SK-N-SH (cell line): ENCODE results near the gene PSMB2. TPM values are rescaled to one million over a fixed set of nuclear protein-coding genes. Genes with fewer than 3 reads are reported as not detected.

Experiments
- CTCF ChIA-PET: fragments of 300-600, 350-600 bp; formaldehyde crosslinking; extraction: SDS; loops from one replicate; lab custom pipeline; 2021; lab: Yijun Ruan, JAX
- POLR2A ChIA-PET: fragments of 350-600 bp; sonication (Branson Sonifier 250); formaldehyde crosslinking; extraction: SDS; loops from one replicate; lab custom pipeline; 2020; ENCODE audit warnings: antibody characterized with exemption, inconsistent platforms; lab: Yijun Ruan, JAX
- DNase-seq: peaks from one replicate; pipeline ENCODE4 v3.0.0; 2012
- H2AFZ ChIP-seq: fragments of 200-600 bp; sonication (generic); 2 replicates; pipeline ENCODE4 v1.8.1; 2016; ENCODE audit warnings: antibody characterized with exemption, mild to moderate bottlenecking, low read depth
- H3F3A ChIP-seq: fragments of 200-600 bp; sonication (generic); replicated peaks from 2 replicates; pipeline ENCODE3; 2016; ENCODE audit warnings: antibody characterized with exemption, mild to moderate bottlenecking; ENCODE audit not compliant: insufficient read depth
- H3K27ac ChIP-seq, 2 experiments: fragments of 200-500 bp in 1 of 2; fragments of 200-600 bp in 1 of 2; sonication (Bioruptor generic) in 1 of 2; sonication (generic), shearing (Covaris generic) in 1 of 2; 2 replicates each; pipeline versions ENCODE4 v1.5.1 to v1.6.1; 2014 to 2016; ENCODE audit warnings: low read depth in 2 of 2, inconsistent platforms in 1 of 2, low read length in 1 of 2, mild to moderate bottlenecking in 1 of 2, mixed read lengths in 1 of 2
- H3K27me3 ChIP-seq: fragments of 200-600 bp; sonication (generic), shearing (Covaris generic); 2 replicates; pipeline ENCODE4 v1.6.1; 2016; ENCODE audit warnings: mixed run types; ENCODE audit not compliant: insufficient read depth
- H3K36me3 ChIP-seq, 2 experiments: fragments of 200-500 bp in 1 of 2; fragments of 200-600 bp in 1 of 2; sonication (Bioruptor generic) in 1 of 2; sonication (generic) in 1 of 2; replicated peaks in 1 of 2; 2 replicates each; pipeline versions ENCODE3 to v1.5.1; 2014 to 2016; ENCODE audit warnings: low read length in 1 of 2, mild to moderate bottlenecking in 1 of 2; ENCODE audit not compliant: insufficient read depth in 2 of 2, control insufficient read depth in 1 of 2
- H3K4me1 ChIP-seq, 2 experiments: fragments of 200-500 bp in 1 of 2; fragments of 200-600 bp in 1 of 2; sonication (Bioruptor generic) in 1 of 2; sonication (generic), shearing (Covaris generic) in 1 of 2; 2 replicates each; pipeline versions ENCODE4 v1.5.1 to v1.6.1; 2014 to 2016; ENCODE audit warnings: low read depth in 1 of 2, low read length in 1 of 2, mixed run types in 1 of 2; ENCODE audit not compliant: insufficient read depth in 2 of 2, control insufficient read depth in 1 of 2
- H3K4me2 ChIP-seq: fragments of 200-600 bp; sonication (generic), shearing (Covaris generic); 2 replicates; pipeline ENCODE4 v1.6.1; 2017; ENCODE audit warnings: mixed run types
- H3K4me3 ChIP-seq, 2 experiments: fragments of 200-500 bp in 1 of 2; fragments of 200-600 bp in 1 of 2; sonication (Bioruptor generic) in 1 of 2; sonication (generic), shearing (Covaris generic) in 1 of 2; 2 replicates each; pipeline versions ENCODE4 v1.5.1 to v1.8.1; 2014 to 2016; ENCODE audit warnings: low read depth in 2 of 2, inconsistent platforms in 1 of 2, low read length in 1 of 2, mild to moderate bottlenecking in 1 of 2, mixed read lengths in 1 of 2, moderate library complexity in 1 of 2
- H3K79me2 ChIP-seq: fragments of 200-600 bp; sonication (generic); 2 replicates; pipeline ENCODE4 v1.8.1; 2017; ENCODE audit warnings: mild to moderate bottlenecking; ENCODE audit not compliant: insufficient read depth
- H3K9ac ChIP-seq: fragments of 200-600 bp; sonication (generic); 2 replicates; pipeline ENCODE4 v1.6.1; 2017; ENCODE audit warnings: mixed run types
- H3K9me2 ChIP-seq: fragments of 200-600 bp; sonication (generic); 2 replicates; pipeline ENCODE4 v1.6.1; 2017; ENCODE audit warnings: mixed run types
- H3K9me3 ChIP-seq: fragments of 200-600 bp; sonication (generic); 2 replicates; pipeline ENCODE4 v1.6.1; 2017; ENCODE audit warnings: mixed run types, mild to moderate bottlenecking, moderate library complexity
- H4K20me1 ChIP-seq: fragments of 200-600 bp; sonication (generic); 2 replicates; pipeline ENCODE4 v1.6.1; 2017; ENCODE audit warnings: mild to moderate bottlenecking, mixed run types; ENCODE audit not compliant: insufficient read depth
- CHD2 ChIP-seq: fragments of 150-350 bp; IDR thresholded peaks from 2 replicates; pipeline ENCODE4 v1.6.1; 2018; ENCODE audit warnings: low read length; ENCODE audit not compliant: partially characterized antibody
- ELF1 ChIP-seq: IDR thresholded peaks from 2 replicates; pipeline ENCODE4 v1.4.0; 2012
- EP300 ChIP-seq, 2 experiments: IDR thresholded peaks; 2 replicates each; pipeline versions ENCODE4 v1.4.0 to v1.6.1; 2012; ENCODE audit warnings: borderline replicate concordance in 1 of 2, low read depth in 1 of 2, low read length in 1 of 2
- EZH2phosphoT487 ChIP-seq: fragments of 200-600 bp; sonication (generic); IDR thresholded peaks from 2 replicates; pipeline ENCODE4 v1.6.1; 2017; ENCODE audit warnings: low read depth, mixed run types, mild to moderate bottlenecking, antibody characterized with exemption, moderate library complexity, borderline replicate concordance
- FOXM1 ChIP-seq: IDR thresholded peaks from 2 replicates; pipeline ENCODE4 v1.4.0; 2012; ENCODE audit warnings: low read depth, mild to moderate bottlenecking
- GABPA ChIP-seq: IDR thresholded peaks from 2 replicates; pipeline ENCODE4 v1.4.0; 2012; ENCODE audit warnings: low read depth, mild to moderate bottlenecking
- GATA2 ChIP-seq: sonication (generic); formaldehyde crosslinking; IDR thresholded peaks from 2 replicates; pipeline ENCODE4 v1.5.0; 2020; ENCODE audit warnings: mild to moderate bottlenecking, missing genetic modification reagents
- MEF2A ChIP-seq: IDR thresholded peaks from 2 replicates; pipeline ENCODE4 v1.4.0; 2012; ENCODE audit warnings: low read depth, borderline replicate concordance
- MXI1 ChIP-seq: IDR thresholded peaks from 2 replicates; pipeline ENCODE4 v1.6.1; 2012; ENCODE audit warnings: mild to moderate bottlenecking, low read depth, low read length, improper control_type of control experiment
- NFIC ChIP-seq: IDR thresholded peaks from 2 replicates; pipeline ENCODE4 v1.4.0; 2012; ENCODE audit warnings: borderline replicate concordance
- RCOR1 ChIP-seq: fragments of 150-350 bp; IDR thresholded peaks from 2 replicates; pipeline ENCODE4 v1.6.1; 2017; ENCODE audit warnings: antibody characterized with exemption, low read length
- SMC3 ChIP-seq: IDR thresholded peaks from 2 replicates; pipeline ENCODE4 v1.6.1; 2012; ENCODE audit warnings: low read depth, low read length, improper control_type of control experiment
- TCF12 ChIP-seq: IDR thresholded peaks from 2 replicates; pipeline ENCODE4 v1.4.0; 2012
- YY1 ChIP-seq: IDR thresholded peaks from 2 replicates; pipeline ENCODE4 v1.4.0; 2012; ENCODE audit warnings: low read depth, mild to moderate bottlenecking
- WGBS: methylation state at CpG from one replicate; pipeline ENCODE4 v1.1.6; 2017; ENCODE audit warnings: low lambda C conversion rate; 5-methylcytosine and 5-hydroxymethylcytosine counted together
- polyA plus RNA-seq, 3 experiments: library from polyadenylated mRNA; depleted of rRNA; stranded (reverse); fragments of >200 nt; gene quantifications; 2 replicates each; pipeline ENCODE4 v1.2.3, GENCODE V29; 2012
- TF ChIP-seq, protein P1 (sequence below): fragments of 200-600 bp; sonication (generic); IDR thresholded peaks from 2 replicates; pipeline ENCODE4 v1.6.1; 2017; ENCODE audit warnings: antibody characterized with exemption, mild to moderate bottlenecking, moderate library complexity
- TF ChIP-seq, protein P2 (sequence below): IDR thresholded peaks from 2 replicates; pipeline ENCODE4 v1.4.0; 2012; ENCODE audit warnings: low read depth, borderline replicate concordance
- TF ChIP-seq, protein P3 (sequence below): IDR thresholded peaks from 2 replicates; pipeline ENCODE4; 2012
- TF ChIP-seq, protein P4 (sequence below): fragments of 150-350 bp; IDR thresholded peaks from 2 replicates; pipeline ENCODE4 v1.6.1; 2017; ENCODE audit warnings: antibody characterized with exemption, low read length, low read depth, borderline replicate concordance
- TF ChIP-seq, protein P5 (sequence below): IDR thresholded peaks from 2 replicates; pipeline ENCODE4 v1.4.0; 2012; ENCODE audit warnings: low read depth
- TF ChIP-seq, protein P6 (sequence below): IDR thresholded peaks from 2 replicates; pipeline ENCODE4 v1.4.0; 2012; ENCODE audit warnings: low read depth, borderline replicate concordance

PSMB2 gene
- polyA plus RNA-seq, 1 of the 3 experiments (the other 2 are of a cell fraction), result 83.5 TPM

DNA sequence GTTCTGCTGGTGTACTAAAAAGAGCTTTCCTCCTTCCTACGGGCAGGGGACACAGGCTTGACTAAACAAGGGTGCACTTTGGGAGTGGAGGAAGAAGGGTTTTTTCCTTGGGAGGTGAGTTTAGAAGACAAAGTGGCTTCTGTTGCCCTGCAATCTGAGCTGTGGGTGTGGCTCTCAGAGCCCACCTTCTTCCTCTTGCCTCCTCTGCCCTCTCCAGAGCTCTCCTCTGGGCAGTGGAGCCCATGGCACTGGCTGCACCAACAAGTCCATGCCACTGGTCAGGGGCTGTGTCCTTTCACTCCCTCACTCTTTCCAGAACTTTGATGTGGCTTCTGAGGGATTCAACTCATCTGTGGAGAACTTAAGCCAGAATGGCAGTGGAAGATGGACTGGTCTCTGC is 25.6 kb upstream of the PSMB2 start:
- Histone ChIP-seq H3K9ac (no peak overlapping the region), H3K27me3 (peaks cover 4% of the 10 kb centered on the region; the same call in 1 of the 2 replicates), H3K4me1 (no peaks in the 10 kb centered on the region; a peak in 1 of 4 replicates), H3K4me3 (no peak overlapping the region), H3K9me3 (no peaks in the 10 kb centered on the region), H3K9me2 (no peaks in the 10 kb centered on the region), H3F3A (no peaks in the 10 kb centered on the region), H3K4me2 (no peak overlapping the region), H4K20me1 (no peaks in the 10 kb centered on the region), H3K27ac (no peak overlapping the region), H3K79me2 (no peaks in the 10 kb centered on the region), H3K36me3 (no peaks in the 10 kb centered on the region), H2AFZ (no peak overlapping the region)
- 0% methylated on average over 1 of the region's 1 CpG for WGBS
- POLR2A ChIA-PET, result no interaction called here
- DNase-seq, result no peak
- CTCF ChIA-PET, result interaction anchor here (1.1 kb wide), 1 partner anchor 50 kb away, joined by 3 read pairs; no protein-coding TSS in a partner anchor
- TF ChIP-seq YY1 (no peak), FOXM1 (no peak), ELF1 (no peak), SMC3 (no peak), TCF12 (no peak)
- TF ChIP-seq, protein P1, sequence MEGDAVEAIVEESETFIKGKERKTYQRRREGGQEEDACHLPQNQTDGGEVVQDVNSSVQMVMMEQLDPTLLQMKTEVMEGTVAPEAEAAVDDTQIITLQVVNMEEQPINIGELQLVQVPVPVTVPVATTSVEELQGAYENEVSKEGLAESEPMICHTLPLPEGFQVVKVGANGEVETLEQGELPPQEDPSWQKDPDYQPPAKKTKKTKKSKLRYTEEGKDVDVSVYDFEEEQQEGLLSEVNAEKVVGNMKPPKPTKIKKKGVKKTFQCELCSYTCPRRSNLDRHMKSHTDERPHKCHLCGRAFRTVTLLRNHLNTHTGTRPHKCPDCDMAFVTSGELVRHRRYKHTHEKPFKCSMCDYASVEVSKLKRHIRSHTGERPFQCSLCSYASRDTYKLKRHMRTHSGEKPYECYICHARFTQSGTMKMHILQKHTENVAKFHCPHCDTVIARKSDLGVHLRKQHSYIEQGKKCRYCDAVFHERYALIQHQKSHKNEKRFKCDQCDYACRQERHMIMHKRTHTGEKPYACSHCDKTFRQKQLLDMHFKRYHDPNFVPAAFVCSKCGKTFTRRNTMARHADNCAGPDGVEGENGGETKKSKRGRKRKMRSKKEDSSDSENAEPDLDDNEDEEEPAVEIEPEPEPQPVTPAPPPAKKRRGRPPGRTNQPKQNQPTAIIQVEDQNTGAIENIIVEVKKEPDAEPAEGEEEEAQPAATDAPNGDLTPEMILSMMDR, result no peak
- TF ChIP-seq, protein P2, sequence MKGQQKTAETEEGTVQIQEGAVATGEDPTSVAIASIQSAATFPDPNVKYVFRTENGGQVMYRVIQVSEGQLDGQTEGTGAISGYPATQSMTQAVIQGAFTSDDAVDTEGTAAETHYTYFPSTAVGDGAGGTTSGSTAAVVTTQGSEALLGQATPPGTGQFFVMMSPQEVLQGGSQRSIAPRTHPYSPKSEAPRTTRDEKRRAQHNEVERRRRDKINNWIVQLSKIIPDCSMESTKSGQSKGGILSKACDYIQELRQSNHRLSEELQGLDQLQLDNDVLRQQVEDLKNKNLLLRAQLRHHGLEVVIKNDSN, result no peak

DNA sequence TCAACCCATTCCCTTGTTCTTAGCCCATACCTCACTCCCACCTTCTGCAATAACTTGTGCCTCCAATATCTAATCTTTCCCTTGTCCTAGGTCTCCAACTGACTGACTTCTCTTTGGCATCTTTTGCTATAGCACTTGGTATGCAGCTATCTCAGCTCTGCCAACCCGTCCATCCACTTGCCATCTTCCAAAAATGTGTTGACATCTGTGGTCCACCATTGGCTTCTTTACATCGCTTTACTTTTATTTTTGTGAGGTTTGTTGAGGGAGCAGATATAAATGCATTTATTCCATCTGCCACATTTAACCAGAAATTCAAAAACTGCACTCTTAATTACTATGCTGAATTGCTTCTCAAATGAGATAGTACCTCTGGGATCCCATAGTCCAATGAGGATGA is 24.9 kb upstream of the PSMB2 start:
- H3K4me3 ChIP-seq, result no peak overlapping the region
- no peaks in the 10 kb centered on the region; a peak in 1 of 4 replicates for H3K4me1 ChIP-seq
- 39% methylated on average over 2 of the region's 2 CpGs for WGBS
- no peak for DNase-seq
- no peaks in the 10 kb centered on the region for H3K79me2 ChIP-seq
- H3K36me3 ChIP-seq, result no peaks in the 10 kb centered on the region
- H3K9me3 ChIP-seq, result no peaks in the 10 kb centered on the region
- H4K20me1 ChIP-seq, result no peaks in the 10 kb centered on the region
- CTCF ChIA-PET, result interaction anchor here (0.7 kb wide), 1 partner anchor 215 kb away, joined by 3 read pairs; no protein-coding TSS in a partner anchor
- H3K9ac ChIP-seq, result no peak overlapping the region
- no peaks in the 10 kb centered on the region for H3F3A ChIP-seq
- peaks cover 4% of the 10 kb centered on the region; the same call in 1 of the 2 replicates for H3K27me3 ChIP-seq
- POLR2A ChIA-PET, result no interaction called here
- H3K27ac ChIP-seq, result no peak overlapping the region
- H3K4me2 ChIP-seq, result no peak overlapping the region
- no peak overlapping the region for H2AFZ ChIP-seq
- no peaks in the 10 kb centered on the region for H3K9me2 ChIP-seq
- TF ChIP-seq, protein P3, sequence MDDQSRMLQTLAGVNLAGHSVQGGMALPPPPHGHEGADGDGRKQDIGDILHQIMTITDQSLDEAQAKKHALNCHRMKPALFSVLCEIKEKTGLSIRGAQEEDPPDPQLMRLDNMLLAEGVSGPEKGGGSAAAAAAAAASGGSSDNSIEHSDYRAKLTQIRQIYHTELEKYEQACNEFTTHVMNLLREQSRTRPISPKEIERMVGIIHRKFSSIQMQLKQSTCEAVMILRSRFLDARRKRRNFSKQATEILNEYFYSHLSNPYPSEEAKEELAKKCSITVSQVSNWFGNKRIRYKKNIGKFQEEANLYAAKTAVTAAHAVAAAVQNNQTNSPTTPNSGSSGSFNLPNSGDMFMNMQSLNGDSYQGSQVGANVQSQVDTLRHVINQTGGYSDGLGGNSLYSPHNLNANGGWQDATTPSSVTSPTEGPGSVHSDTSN, result no peak
- TF ChIP-seq ELF1 (no peak), GABPA (no peak), EP300 (IDR thresholded peaks at IDR 0.05; ENCODE audit: borderline replicate concordance in 1 of 2, low read depth in 1 of 2, low read length in 1 of 2) (no peak), NFIC (no peak), MXI1 (no peak), GATA2 (CRISPR knock-in tag) (no peak), MEF2A (no peak), RCOR1 (no peak), CHD2 (no peak), EZH2phosphoT487 (no peak)
- TF ChIP-seq, protein P4, sequence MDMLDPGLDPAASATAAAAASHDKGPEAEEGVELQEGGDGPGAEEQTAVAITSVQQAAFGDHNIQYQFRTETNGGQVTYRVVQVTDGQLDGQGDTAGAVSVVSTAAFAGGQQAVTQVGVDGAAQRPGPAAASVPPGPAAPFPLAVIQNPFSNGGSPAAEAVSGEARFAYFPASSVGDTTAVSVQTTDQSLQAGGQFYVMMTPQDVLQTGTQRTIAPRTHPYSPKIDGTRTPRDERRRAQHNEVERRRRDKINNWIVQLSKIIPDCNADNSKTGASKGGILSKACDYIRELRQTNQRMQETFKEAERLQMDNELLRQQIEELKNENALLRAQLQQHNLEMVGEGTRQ, result no peak
- TF ChIP-seq, protein P5, sequence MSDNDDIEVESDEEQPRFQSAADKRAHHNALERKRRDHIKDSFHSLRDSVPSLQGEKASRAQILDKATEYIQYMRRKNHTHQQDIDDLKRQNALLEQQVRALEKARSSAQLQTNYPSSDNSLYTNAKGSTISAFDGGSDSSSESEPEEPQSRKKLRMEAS, result no peak
- TF ChIP-seq, protein P1, result no peak
- TF ChIP-seq, protein P6, sequence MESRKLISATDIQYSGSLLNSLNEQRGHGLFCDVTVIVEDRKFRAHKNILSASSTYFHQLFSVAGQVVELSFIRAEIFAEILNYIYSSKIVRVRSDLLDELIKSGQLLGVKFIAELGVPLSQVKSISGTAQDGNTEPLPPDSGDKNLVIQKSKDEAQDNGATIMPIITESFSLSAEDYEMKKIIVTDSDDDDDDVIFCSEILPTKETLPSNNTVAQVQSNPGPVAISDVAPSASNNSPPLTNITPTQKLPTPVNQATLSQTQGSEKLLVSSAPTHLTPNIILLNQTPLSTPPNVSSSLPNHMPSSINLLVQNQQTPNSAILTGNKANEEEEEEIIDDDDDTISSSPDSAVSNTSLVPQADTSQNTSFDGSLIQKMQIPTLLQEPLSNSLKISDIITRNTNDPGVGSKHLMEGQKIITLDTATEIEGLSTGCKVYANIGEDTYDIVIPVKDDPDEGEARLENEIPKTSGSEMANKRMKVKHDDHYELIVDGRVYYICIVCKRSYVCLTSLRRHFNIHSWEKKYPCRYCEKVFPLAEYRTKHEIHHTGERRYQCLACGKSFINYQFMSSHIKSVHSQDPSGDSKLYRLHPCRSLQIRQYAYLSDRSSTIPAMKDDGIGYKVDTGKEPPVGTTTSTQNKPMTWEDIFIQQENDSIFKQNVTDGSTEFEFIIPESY, result no peak
